Neuronal stem cell (in vitro differentiated cells): ENCODE measurements around the gene FBXO42.

ENCODE experiments used
- DNase-seq: peaks from one replicate; pipeline ENCODE4 v3.0.0-alpha.2; 2013; ENCODE audit warnings: low spot score
- H2AFZ ChIP-seq: one replicate; pipeline ENCODE4 v1.6.1; 2013; ENCODE audit warnings: mild to moderate bottlenecking, low read length, inconsistent platforms
- H2AK5ac ChIP-seq: 2 replicates; pipeline ENCODE4 v1.6.1; 2013; ENCODE audit warnings: low read depth, mild to moderate bottlenecking, inconsistent platforms, low read length, moderate library complexity, mixed read lengths
- H2BK120ac ChIP-seq: 2 replicates; pipeline ENCODE4 v1.6.1; 2013; ENCODE audit warnings: low read depth, mild to moderate bottlenecking, inconsistent platforms, low read length, moderate library complexity, mixed read lengths
- H2BK12ac ChIP-seq: one replicate; pipeline ENCODE4 v1.6.1; 2013; ENCODE audit warnings: low read length, inconsistent platforms
- H2BK15ac ChIP-seq: 2 replicates; pipeline ENCODE4 v1.6.1; 2013; ENCODE audit warnings: mild to moderate bottlenecking, low read length, inconsistent platforms, mixed read lengths
- H2BK5ac ChIP-seq: one replicate; pipeline ENCODE4 v1.6.1; 2013; ENCODE audit warnings: inconsistent platforms, mild to moderate bottlenecking, low read length, moderate library complexity
- H3K14ac ChIP-seq: one replicate; pipeline ENCODE4 v1.6.1; 2013; ENCODE audit warnings: low read length, inconsistent platforms
- H3K18ac ChIP-seq: 2 replicates; pipeline ENCODE4 v1.6.1; 2013; ENCODE audit warnings: low read length, inconsistent platforms
- H3K23ac ChIP-seq: 2 replicates; pipeline ENCODE4 v1.6.1; 2013; ENCODE audit warnings: low read depth, mild to moderate bottlenecking, mixed read lengths, low read length, inconsistent platforms; ENCODE audit not compliant: poor library complexity
- H3K27ac ChIP-seq: replicated peaks from 3 replicates; pipeline ENCODE4 v1.5.1; 2013; ENCODE audit warnings: low read length, inconsistent platforms
- H3K27me3 ChIP-seq, 3 experiments: 2 replicates each; pipeline ENCODE4 v1.6.1; 2013; ENCODE audit warnings: low read length in 3 of 3, mild to moderate bottlenecking in 2 of 3, inconsistent platforms in 1 of 3, low read depth in 1 of 3, mixed read lengths in 1 of 3, moderate library complexity in 1 of 3; ENCODE audit not compliant: control insufficient read depth in 3 of 3, insufficient read depth in 3 of 3
- H3K36me3 ChIP-seq, 2 donors: replicated peaks in 1 of 2; 2 replicates each; pipeline ENCODE4 v1.6.1; 2013; ENCODE audit warnings: low read length in 2 of 2; ENCODE audit not compliant: control insufficient read depth in 2 of 2, insufficient read depth in 2 of 2
- H3K4ac ChIP-seq: 2 replicates; pipeline ENCODE4 v1.6.1; 2013; ENCODE audit warnings: inconsistent platforms, mild to moderate bottlenecking, low read length, moderate library complexity
- H3K4me1 ChIP-seq, 2 donors: 1 replicate in 1 of 2; 2 replicates in 1 of 2; pipeline ENCODE4 v1.6.1; 2013; ENCODE audit warnings: low read length in 2 of 2, low read depth in 1 of 2; ENCODE audit not compliant: control insufficient read depth in 2 of 2, insufficient read depth in 1 of 2
- H3K4me2 ChIP-seq: one replicate; pipeline ENCODE4 v1.6.1; 2013; ENCODE audit warnings: mild to moderate bottlenecking, low read length, inconsistent platforms; ENCODE audit not compliant: insufficient read depth, poor library complexity, severe bottlenecking
- H3K4me3 ChIP-seq, 2 donors: 2 replicates each; pipeline ENCODE4 v1.5.1; 2013; ENCODE audit warnings: low read length in 2 of 2, mild to moderate bottlenecking in 2 of 2, inconsistent platforms in 1 of 2, moderate library complexity in 1 of 2
- H3K79me1 ChIP-seq: one replicate; pipeline ENCODE4 v1.6.1; 2013; ENCODE audit warnings: low read depth, mild to moderate bottlenecking, inconsistent platforms, low read length, moderate library complexity
- H3K9ac ChIP-seq: one replicate; pipeline ENCODE4 v1.6.1; 2013; ENCODE audit warnings: mild to moderate bottlenecking, low read depth, low read length, inconsistent platforms; ENCODE audit not compliant: poor library complexity
- H3K9me3 ChIP-seq, 2 donors: replicated peaks in 1 of 2; 2 replicates each; pipeline versions ENCODE3 to v1.6.1; 2013; ENCODE audit warnings: low read length in 2 of 2, mild to moderate bottlenecking in 2 of 2, inconsistent platforms in 1 of 2, low read depth in 1 of 2, mixed read lengths in 1 of 2, moderate library complexity in 1 of 2; ENCODE audit not compliant: control insufficient read depth in 2 of 2, insufficient read depth in 1 of 2
- H4K8ac ChIP-seq: one replicate; pipeline ENCODE4 v1.6.1; 2013; ENCODE audit warnings: low read depth, mild to moderate bottlenecking, inconsistent platforms, low read length, moderate library complexity
- H4K91ac ChIP-seq: one replicate; pipeline ENCODE4 v1.6.1; 2013; ENCODE audit warnings: low read length, low read depth, mild to moderate bottlenecking, inconsistent platforms; ENCODE audit not compliant: poor library complexity
- WGBS, 2 donors: extraction: QIAGEN DNeasy Blood & Tissue Kit; methylation state at CpG; one replicate each; pipeline ENCODE4 v1.1.7; 2013; ENCODE audit warnings: missing lambda C conversion rate in 2 of 2, mixed read lengths in 1 of 2; ENCODE audit not compliant: insufficient read length in 2 of 2, insufficient replicate concordance in 1 of 2; ENCODE audit errors: extremely low coverage in 2 of 2; 5-methylcytosine and 5-hydroxymethylcytosine counted together

FBXO42 gene

GRCh38 chr1:16286122-16286521 lies 66.2 kb downstream of the FBXO42 start:
- Histone ChIP-seq H3K79me1 (no peaks in the 10 kb centered on the region), H3K23ac (no peak overlapping the region), H3K14ac (no peak overlapping the region), H2BK15ac (no peak overlapping the region), H3K4me3 (no peak overlapping the region), H4K91ac (no peak overlapping the region), H3K9me3 (no peaks in the 10 kb centered on the region), H3K4me2 (no peak overlapping the region), H2BK5ac (no peak overlapping the region), H3K27me3 (no peaks in the 10 kb centered on the region), H3K4me1 (no peaks in the 10 kb centered on the region), H2AFZ (no peak overlapping the region), H3K18ac (no peak overlapping the region), H3K27ac (no peak overlapping the region), H2AK5ac (no peak overlapping the region), H3K4ac (no peak overlapping the region), H2BK120ac (no peak overlapping the region), H3K9ac (no peak overlapping the region), H4K8ac (no peak overlapping the region), H3K36me3 (peaks cover 6 to 63% of the 10 kb centered on the region in 2 donors), H2BK12ac (no peak overlapping the region)
- no CpG with 5 or more reads among the region's 4 CpGs for WGBS, 2 donors
- no peak for DNase-seq

- H3K23ac ChIP-seq = no peak overlapping the region
- no peak for DNase-seq
- no peaks in the 10 kb centered on the region for H3K4me1 ChIP-seq
- no peak overlapping the region for H3K27ac ChIP-seq
- H2AFZ ChIP-seq = no peak overlapping the region
- no peaks in the 10 kb centered on the region for H3K79me1 ChIP-seq
- no peak overlapping the region for H3K4me3 ChIP-seq
- H3K4ac ChIP-seq = no peak overlapping the region
- no peak overlapping the region for H4K91ac ChIP-seq
- no peak overlapping the region for H2AK5ac ChIP-seq
- H2BK120ac ChIP-seq = no peak overlapping the region
- no peak overlapping the region for H2BK12ac ChIP-seq
- WGBS, 2 donors = no CpG with 5 or more reads among the region's 2 CpGs
- H2BK5ac ChIP-seq = no peak overlapping the region
- H2BK15ac ChIP-seq = no peak overlapping the region
- no peak overlapping the region for H4K8ac ChIP-seq
- H3K4me2 ChIP-seq = no peak overlapping the region
- no peak overlapping the region for H3K18ac ChIP-seq
- H3K27me3 ChIP-seq = no peaks in the 10 kb centered on the region
- H3K36me3 ChIP-seq = peaks cover 2 to 35% of the 10 kb centered on the region in 2 donors
- H3K14ac ChIP-seq = no peak overlapping the region
- no peak overlapping the region for H3K9ac ChIP-seq
- H3K9me3 ChIP-seq = no peaks in the 10 kb centered on the region
Measured at GRCh38 chr1:16281765-16282164, 70.5 kb downstream of the FBXO42 start.

GRCh38 chr1:16279186-16279585 lies 73.1 kb downstream of the FBXO42 start:
- no peaks in the 10 kb centered on the region for H3K4me1 ChIP-seq
- H2BK120ac ChIP-seq = no peak overlapping the region
- DNase-seq = no peak
- H2AFZ ChIP-seq = no peak overlapping the region
- no peak overlapping the region for H3K4me2 ChIP-seq
- H4K91ac ChIP-seq = no peak overlapping the region
- H3K79me1 ChIP-seq = no peaks in the 10 kb centered on the region
- no peak overlapping the region for H2BK12ac ChIP-seq
- H3K27me3 ChIP-seq = no peaks in the 10 kb centered on the region
- H4K8ac ChIP-seq = no peak overlapping the region
- H2BK15ac ChIP-seq = no peak overlapping the region
- H3K18ac ChIP-seq = no peak overlapping the region
- H3K9me3 ChIP-seq = no peaks in the 10 kb centered on the region
- no CpG with 5 or more reads among the region's 2 CpGs for WGBS, 2 donors
- no peak overlapping the region for H3K9ac ChIP-seq
- no peak overlapping the region for H3K4ac ChIP-seq
- H2AK5ac ChIP-seq = no peak overlapping the region
- H3K14ac ChIP-seq = no peak overlapping the region
- no peak overlapping the region for H3K4me3 ChIP-seq
- H3K36me3 ChIP-seq = peaks cover 2 to 28% of the 10 kb centered on the region in 2 donors
- H2BK5ac ChIP-seq = no peak overlapping the region
- H3K27ac ChIP-seq = no peak overlapping the region
- H3K23ac ChIP-seq = no peak overlapping the region

GRCh38 chr1:16276302-16277030 lies 75.8 kb downstream of the FBXO42 start:
- no peak overlapping the region for H2AFZ ChIP-seq
- H3K4me1 ChIP-seq = no peaks in the 10 kb centered on the region
- H2BK15ac ChIP-seq = no peak overlapping the region
- H3K9me3 ChIP-seq = no peaks in the 10 kb centered on the region
- no peak overlapping the region for H3K4me3 ChIP-seq
- WGBS, 2 donors = no CpG with 5 or more reads among the region's 6 CpGs
- H3K23ac ChIP-seq = no peak overlapping the region
- H3K79me1 ChIP-seq = no peaks in the 10 kb centered on the region
- H2BK120ac ChIP-seq = no peak overlapping the region
- no peak overlapping the region for H3K14ac ChIP-seq
- H3K9ac ChIP-seq = no peak overlapping the region
- no peak overlapping the region for H2BK12ac ChIP-seq
- H3K18ac ChIP-seq = no peak overlapping the region
- no peak overlapping the region for H3K4me2 ChIP-seq
- no peak overlapping the region for H4K91ac ChIP-seq
- H2BK5ac ChIP-seq = no peak overlapping the region
- no peak overlapping the region for H3K27ac ChIP-seq
- no peak overlapping the region for H2AK5ac ChIP-seq
- H3K27me3 ChIP-seq = no peaks in the 10 kb centered on the region
- H3K4ac ChIP-seq = no peak overlapping the region
- H4K8ac ChIP-seq = no peak overlapping the region
- H3K36me3 ChIP-seq = peaks cover 0 to 18% of the 10 kb centered on the region in 2 donors
- no peak for DNase-seq
